ENCODE data around the gene GIMAP2.

GRCh38 chr7:150733482-150734095 is 48.1 kb downstream of the GIMAP2 start:
- no peak for TF ChIP-seq CTCF (IDR thresholded peaks at IDR 0.05)
- no peak for TF ChIP-seq POLR2A (IDR thresholded peaks at IDR 0.05)
